ENCODE results near the gene DBX2.
"Not testable (repeated sequence)": the region's sequence is repeated elsewhere in the genome, so short reads cannot be mapped to it uniquely, and the experiment has no call there.

DBX2 gene

DNA sequence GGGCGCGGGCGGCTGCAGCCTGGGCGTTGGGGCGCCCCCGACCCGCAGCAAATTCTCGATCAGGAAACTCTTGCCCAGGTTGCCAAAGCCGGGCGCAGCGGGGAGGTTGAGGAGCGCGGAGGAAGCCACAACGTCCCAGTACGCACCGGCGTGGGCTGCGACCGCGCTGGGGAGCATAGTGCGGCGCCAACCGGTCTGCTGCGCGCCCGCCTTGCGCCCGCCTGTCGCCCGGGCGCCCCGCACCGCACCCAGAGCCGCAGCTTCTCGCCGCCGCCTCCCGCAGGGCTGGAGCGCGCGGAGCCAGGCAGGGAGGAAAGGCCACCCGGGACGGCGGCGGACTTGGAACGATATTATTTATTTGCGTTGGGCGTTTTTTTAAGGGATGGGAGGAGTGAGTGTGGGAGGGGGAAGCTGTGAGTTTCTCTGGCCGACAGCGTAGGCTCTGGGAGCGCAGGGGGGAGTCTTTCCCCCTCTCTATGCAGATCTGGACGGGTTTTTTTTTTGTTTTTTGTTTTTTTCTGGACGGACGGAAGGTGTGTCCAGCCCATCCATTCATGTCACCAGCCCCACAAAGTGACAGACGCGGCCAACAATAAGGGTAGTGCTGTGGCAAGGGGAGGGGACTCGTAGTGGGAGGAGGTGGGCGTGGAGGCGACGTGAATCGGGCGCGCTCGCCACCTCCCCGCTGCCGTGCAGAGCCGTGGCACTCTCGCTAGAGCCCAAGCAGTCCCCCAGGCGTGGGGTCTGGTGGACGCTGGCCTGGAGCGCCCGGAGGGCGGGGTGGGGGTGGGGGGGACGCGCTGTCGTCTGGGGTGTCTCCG, at the start of gene DBX2:
Gene DBX2, minus strand, starts transcription at position 349 of the 821 bp plus-strand sequence. Its CDS starts 172 bp downstream, at position 177.
- no peak for DNase-seq

DNA sequence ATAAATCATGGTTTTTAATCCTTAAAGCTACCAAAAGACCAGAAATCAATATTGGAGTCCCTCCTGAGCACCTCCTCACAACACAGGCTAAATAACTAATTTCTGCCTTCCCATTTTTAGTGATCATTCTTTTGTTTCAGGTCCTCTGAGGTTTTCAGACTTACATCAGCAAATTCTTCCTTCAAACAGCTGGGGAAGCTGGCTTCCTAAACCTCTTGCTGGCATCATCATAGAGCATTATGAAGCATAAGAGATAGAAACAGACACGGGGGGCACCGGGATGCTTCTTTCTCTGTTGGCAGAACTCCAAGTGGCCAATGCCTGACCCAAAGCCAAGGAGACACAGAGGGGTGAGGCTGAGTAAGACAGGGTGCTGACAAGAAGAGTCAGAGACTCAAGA, 47.9 kb upstream of the DBX2 start:
- DNase-seq: no peak

DNA sequence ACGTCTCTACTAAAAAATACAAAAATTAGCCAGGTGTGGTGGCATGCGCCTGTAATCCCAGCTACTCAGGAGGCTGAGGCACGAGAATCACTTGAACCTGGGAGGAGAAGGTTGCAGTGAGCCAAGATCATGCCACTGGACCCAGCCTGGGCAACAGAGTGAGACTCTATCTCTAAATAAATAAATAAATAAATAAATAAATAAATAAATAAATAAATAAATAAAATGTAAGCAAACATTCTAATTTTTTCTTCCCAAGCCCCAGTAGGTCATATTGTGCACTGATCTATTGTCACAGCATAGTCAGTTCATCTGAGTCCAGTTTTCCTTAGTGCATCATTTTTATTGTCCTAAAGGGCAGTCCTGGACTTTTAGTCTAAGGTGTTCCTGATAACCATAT, 44.5 kb upstream of the DBX2 start:
- not testable (repeated sequence) for DNase-seq

DNA sequence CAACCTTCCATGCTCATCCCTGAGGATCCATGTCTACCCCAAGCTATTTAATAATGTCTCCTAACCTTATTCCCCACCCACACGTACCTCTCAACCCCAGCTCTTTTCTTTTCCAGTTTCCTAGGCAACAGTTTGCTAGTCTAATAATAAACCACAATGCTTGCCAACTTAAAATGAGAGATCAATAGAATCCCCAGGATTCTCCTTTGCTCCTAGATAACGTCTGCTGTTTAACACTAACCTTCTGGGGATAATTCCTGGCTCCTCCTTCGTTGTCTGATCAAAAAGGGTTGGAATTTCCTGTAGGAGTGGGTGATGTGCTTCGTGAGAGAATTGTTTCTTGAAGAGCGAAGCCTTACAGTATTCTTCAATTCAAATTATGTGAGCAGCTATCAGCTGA, 42.2 kb upstream of the DBX2 start:
- no peak for DNase-seq

DNA sequence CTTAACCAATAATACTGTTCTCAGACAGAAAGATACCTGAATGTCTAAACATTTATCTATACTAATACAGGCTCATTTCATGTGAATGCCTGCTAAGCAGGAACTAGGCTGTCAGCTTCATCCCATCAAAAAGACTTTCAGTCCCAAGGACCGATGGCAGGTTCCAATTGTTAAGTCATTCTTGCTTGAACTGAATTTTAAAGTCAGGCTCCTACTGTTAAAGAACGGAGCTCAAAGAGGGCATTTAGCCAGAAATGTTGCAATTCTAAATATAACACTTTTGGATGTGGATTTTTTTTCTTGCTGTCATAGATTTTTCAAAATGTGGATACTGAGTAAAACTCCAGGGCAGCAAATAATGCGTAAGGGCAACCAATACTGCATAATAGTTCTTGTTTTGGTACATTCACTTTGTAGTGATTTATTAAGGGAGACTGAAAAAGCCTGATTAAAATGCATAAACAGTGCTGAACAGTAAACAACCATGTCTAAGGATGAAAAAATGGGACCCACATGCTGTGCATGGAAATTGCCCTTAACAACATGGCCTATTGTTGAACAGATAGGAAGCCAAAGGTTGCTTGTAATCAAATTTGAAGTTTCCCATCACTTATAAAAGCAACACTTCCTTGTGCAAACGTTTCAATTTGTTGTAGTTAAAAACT, 38.6 kb upstream of the DBX2 start:
- DNase-seq: no peak

DNA sequence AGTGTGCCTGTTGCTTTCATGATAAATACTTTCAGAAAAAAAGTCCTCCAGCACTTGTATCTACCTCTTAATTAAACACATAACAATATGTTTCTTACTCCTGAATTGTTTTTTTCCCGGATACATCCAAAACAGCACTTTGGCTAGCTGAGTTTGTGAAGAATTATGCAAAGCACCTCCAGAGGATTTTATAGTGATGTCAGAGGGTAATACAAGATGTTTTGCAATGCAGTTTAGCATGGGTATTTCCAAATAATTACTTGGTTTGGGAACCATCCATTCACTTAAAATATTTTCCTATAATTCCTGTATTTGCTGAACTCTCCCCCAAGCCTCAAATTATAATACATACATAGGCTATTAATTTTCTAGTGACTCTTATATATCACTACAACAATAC, 37.7 kb upstream of the DBX2 start:
- DNase-seq: no peak

DNA sequence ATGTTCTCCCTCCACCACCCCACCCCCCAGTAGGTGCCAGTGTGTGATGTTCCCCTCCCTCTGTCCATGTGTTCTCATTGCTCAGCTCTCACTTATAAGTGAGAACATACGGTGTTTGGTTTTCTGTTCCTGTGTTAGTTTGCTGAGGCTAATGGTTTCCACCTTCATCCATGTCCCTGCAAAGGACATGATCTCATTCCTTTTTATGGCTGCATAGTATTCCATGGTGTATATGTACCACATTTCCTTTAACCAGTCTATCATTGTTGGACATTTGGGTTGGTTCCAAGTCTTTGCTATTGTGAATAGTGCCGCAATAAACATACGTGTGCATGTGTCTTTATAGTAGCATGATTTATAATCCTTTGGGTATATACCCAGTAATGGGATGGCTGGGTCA, 33.3 kb upstream of the DBX2 start:
- DNase-seq: not testable (repeated sequence)

DNA sequence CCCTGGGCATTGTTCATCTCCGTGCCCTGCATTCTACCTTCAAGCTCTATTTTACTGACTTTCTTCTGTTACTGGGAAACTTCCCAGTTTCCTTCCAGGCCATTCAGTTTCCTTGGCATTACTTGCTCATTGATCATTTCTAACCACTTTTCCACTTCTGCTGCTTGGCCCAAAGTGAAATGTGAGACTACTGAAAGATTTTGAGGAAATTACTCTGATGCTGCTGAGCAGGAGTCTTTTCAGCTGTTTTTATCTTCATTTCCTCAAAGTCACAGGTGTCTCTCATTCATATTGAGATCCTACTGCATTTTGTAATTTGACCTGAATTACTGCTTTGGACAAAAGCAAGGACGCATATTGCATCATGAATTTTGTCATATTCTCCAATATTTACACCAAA, 26.4 kb upstream of the DBX2 start:
- no peak for DNase-seq

DNA sequence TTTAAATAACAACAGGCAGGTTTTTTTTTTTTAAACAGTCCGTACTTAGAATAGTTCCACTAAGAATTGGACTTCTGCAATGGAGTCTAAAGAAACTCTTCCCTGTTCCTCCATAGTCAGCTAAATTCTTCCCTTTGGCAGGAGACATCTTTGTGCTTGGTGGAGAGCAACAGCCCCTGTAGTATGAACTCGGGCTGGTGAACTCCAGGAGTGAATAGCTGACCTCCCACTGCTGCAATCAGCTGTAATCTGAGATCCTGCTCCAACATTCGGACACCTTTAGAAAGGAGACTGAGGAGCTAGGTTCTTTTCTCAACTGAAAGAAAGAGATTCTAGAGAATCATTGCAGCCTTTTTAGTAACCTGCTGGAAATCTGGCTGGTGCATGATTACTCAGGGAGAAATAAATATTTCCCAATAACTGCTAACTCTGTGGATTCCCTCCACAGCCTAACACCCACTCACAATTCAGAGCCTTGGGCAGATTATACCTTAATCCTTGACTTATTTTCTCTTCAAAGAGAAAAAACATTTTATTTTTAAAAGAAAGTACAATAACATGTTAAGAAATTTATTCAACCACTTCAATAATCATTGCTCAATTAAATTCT, 25.6 kb upstream of the DBX2 start:
- DNase-seq: no peak

DNA sequence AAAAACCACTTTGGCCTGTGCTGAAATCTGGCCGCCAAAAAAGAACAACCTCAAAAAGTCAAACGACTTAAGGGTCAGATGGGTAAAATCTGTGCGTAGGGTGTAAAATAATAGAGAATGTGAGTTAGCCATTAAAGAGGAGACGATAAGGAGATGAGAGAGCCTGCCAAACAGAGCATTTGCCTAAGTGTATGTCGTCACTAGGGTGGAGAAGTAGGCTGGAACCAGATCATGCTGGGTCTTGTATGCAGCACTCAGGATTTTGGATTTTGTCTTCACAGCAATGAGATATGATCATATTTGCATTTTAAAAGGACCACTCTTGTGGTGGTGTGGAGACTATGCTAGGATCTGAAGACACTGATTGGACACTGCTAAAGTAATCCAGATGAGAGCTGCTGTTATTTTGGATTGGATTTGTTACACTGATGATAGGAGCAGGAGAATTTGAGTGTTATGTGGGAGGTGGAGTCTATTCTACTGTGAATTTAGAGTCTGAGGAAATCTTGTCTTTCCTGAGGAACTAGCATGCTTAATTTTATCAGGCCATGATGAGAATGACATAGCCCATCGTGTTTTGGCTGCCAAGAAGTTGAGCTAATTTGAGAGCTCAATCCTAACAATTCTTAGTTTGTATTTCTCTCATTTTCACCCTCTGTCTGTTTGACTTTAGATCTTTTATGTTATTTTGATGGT, 24.8 kb upstream of the DBX2 start:
- no peak for DNase-seq

DNA sequence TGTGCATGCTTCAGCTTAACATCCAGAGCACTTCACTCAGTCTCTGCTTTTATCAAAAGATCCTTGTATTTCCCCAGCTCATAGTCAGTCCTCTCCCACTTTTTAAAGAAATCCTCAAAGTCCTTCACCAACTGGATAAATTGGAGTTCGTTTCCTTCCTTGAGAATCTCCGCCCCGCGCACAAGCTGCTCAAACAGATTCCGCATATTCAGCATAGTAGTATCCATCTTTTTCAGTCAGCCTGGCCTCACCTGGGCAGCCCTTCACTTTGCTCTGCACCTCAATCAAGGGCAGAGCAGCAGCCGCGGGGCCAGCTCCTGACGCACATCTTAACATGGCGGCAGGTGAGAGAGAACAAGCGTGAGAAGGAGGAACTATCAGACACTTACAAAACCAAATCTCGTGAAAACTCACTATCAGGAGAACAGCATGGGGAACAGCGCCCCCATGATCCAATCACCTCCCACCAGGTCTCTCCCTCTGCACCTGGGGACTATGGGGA, 14.3 kb upstream of the DBX2 start:
- DNase-seq: no peak

DNA sequence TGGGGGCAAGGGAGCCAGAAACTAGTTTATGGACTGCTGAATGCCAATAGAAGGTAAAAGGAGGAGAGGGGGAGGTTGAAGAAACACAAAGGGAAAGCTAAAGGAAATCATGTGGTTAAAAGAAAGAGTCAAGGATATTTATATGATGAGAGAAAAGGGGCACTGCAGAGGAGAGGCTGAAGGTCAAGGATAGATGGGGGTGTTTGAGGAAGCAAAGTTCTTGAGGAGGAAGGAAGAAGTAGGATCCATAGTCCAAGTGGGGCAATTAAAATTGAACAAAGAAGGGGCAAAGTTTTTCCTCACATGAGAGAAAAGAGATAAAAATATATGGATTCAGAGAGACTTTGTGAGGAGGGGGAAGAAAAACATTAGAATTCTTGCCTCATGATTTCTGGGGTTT, 10.1 kb upstream of the DBX2 start:
- DNase-seq: no peak

DNA sequence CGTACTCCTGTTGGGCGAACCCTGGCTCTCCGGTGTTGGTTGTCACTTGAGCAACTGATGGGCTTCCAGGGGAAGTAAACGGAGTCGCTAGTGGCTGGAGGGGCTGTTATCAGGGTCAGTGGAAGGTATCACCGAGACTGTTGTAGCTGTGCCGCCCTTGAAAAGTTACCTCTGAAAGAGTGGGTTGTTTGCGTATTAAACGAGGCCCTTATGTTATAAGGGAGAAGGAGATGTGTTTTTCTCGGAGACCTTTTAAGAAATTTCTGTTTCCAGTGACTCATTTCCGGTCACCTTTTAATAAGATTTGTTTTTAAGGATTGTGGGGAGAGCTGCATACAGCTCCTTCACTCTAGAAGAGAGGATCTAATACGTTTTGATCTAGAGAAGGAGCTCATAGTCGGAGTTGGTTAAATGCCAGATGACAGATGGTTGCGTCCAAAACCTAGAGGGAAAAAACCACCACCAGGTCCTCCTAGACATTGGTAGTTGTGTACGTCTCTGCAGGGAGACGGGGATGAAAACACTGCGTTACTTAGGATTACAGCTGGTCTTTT, 750 bp upstream of the DBX2 start:
- no peak for DNase-seq

DNA sequence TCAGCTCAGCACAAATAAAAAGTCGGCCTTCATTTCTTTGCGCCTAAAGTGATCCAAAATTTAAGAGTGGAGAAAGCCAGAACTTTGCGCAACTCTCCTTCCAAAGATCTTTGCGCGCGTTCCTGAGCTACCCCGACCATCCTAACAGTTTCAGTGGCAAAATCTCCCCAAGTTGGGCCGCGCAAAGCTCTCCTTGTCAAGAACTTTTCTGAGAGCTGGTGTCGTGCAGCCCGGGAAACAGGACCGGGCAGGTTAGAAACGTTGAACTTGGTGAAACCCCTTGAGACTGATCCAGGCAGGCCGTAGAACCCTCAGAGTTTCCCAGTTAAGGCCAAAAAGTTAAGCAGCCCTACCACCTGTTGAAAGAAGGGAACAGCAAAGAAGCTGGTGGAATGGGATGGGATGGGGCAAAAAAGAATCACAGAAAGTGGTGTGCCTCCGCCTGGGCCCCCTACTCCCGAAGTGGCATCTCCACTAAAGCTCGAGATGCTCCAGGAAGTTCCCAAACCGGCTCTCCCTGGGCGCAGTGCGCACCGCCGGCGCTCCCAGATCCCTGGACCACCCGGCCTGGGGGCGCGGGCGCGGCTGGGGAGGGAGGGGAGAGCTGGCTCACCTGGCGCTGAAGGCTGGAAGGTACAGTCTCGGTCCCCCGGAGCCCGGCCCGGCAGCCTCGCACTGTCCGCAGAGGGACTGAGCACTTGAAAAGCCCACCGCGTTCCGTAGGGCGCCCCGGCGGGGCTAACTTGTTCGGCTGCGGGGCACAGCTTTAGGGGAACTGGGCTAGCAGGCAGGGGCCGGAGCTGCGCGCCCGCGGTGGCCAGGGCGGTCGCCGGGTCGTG, 768 bp downstream of the DBX2 start:
- DNase-seq: no peak

DNA sequence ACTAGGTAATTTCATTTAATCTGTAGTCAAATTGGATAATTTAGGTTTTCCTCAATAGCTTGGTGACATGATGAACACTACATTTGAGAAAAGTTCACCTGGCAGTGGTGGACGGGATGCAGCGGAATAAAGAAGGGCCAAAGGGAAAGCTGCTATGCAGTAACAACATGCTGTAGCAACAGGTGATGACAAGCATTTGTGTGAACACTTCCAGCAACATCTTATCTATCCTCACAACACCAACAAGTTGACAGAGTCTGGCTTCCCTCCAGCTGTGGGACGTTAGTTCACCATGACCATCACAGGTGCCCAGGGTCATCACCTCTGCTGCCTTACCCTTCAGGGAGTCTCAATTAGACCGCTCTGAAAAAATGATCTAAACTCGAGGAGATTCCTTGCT, 8.3 kb downstream of the DBX2 start:
- DNase-seq: no peak

DNA sequence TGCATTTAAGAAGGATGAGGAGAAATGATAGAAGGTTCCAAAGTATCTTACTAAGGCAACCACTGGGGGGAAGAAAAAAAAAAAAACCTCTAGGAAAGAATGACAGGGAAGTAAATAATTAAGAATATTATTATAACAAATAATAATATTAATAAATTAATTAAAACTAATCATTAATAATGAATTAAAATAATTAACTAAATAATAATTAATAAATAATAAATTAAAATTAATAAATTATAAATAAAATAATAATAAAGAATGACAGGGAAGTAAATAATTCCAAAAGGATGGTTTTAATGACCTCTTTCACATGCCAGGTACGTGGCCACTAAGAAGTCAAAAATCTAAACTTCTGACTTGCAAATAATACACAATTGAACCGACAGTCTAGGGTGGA, 9.9 kb downstream of the DBX2 start:
- no peak for DNase-seq

DNA sequence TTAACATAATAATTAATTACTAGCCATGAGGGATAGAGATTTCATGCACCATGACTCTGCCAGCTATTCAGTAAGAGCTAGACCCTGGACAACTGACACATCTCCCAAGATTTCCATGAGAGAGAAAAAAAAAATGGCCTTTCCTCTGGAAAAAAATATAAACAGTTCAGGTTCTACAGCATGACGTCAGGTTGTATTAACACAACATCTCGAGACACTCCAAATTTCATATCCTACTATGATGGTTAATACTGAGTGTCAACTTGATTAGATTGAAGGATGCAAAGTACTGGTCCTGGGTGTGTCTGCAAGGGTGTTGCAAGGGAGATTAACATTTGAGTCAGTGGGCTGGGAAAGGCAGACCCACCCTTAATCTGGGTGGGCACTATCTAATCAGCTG, 11.1 kb downstream of the DBX2 start:
- no peak for DNase-seq

DNA sequence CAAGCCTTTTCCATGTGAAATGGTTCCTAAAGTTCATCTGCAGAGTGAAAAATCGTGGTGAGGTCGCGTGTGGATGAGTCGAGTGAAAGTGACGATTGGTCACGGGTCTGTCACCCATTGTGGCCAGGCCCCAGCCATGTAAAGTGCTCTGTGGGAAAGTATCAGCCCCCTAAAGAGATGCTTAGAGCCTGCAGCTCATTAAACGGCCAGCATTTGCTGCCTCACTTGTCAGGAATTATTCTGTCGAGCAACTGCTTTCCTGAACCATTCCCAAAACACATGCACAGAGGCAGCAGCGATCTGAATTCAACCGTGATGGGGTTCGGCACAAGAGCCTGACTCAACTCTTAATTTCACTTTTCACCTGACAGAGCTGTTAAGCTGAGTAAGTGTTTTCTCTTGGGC, 16.0 kb downstream of the DBX2 start:
- DNase-seq: no peak

DNA sequence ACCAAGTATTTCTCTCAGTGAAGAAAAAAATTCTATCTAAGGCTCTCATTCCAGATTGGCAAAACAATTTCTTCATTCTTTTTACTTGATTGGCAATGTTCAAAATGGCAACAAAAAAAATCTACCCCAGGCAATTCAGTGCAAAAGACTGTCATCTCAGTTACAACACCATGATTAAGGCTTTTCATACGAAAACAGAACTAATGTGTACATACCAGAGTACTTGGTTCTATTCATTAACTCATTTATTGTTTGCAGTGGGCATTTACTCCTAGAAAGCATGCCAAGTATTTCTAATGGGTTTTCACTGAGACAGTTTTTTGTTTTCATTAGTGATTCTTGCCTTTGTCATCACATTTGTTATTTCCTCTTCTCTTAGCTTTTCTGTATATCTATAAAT, 33.0 kb downstream of the DBX2 start:
- DNase-seq: no peak

DNA sequence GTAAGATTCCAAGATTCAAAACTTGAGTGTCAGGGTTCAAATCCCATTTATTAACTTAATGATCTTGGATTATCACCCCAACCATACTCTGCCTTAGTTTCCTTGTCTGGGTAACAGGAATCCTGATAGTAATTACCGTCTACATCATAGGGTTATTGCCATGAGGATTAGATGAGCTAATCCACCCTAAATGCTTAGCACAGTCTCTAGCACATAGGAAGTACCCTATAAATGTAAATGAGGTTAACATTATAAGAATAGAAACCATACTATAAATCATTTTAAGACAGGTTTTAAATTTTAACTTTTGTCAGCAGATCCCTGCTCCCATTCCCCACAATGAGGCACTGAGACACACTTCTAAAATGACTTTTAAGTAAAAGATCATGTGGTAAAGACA, 36.5 kb downstream of the DBX2 start:
- DNase-seq: no peak

DNA sequence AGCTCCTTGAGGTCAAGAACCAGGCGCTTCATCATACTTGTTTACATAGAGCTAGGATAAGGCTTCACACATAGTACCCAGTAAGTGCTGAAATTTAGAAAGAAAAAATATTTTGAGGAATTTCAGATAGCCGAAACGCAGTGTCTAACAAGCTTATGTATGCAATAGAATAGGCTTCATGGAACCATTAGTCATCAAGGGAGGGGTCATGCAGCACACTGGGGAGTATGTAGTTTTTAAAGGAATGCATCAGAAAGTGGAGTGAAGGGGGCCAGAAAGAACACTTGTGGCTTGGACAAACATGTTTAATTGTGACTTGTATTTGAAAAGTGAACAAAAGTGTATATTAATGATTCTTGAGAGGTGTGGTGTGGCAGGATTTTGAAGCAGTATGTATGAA, 38.1 kb downstream of the DBX2 start:
- no peak for DNase-seq

DNA sequence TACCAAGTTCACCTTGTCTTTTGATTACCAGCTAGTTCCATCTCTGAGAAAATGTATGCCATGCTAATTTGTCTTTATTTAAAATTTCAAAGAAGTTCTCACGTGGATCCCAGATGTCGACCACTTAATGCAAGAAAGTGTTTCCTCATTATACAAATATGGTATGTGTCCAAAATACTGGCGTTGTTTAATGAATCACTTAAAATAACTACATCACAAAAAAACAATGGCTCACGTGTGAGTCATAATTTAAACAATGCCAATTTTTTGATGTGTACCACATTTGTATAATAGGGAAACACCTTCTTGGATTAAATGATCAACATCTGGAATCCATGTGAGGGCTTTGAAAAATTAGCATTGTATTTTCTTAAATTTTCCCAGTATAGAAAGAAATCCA, 40.8 kb downstream of the DBX2 start:
- no peak for DNase-seq

Measured in CD4-positive, alpha-beta T cell treated with Interleukin-17A for 4 hours (primary cell).